Neural cell (in vitro differentiated cells): Measurements from ENCODE around the gene FCRLB.

ENCODE experiments used
- EP300 ChIP-seq: fragments of 450-650 bp; conservative IDR thresholded peaks from 2 replicates; pipeline ENCODE4 v1.6.1; 2014; ENCODE audit warnings: antibody characterized with exemption, mild to moderate bottlenecking, moderate library complexity; ENCODE audit not compliant: poor library complexity, severe bottlenecking
- EZH2 ChIP-seq: fragments of 200-600, 300-800 bp; shearing (Covaris generic), sonication (generic); IDR thresholded peaks from 2 replicates; pipeline ENCODE4 v1.6.1; 2014; ENCODE audit warnings: antibody characterized with exemption, low read length, borderline replicate concordance, mild to moderate bottlenecking; ENCODE audit not compliant: insufficient read depth, poor library complexity, severe bottlenecking
- MXI1 ChIP-seq: fragments of 450-650 bp; conservative IDR thresholded peaks from 2 replicates; pipeline ENCODE4 v1.6.1; 2014; ENCODE audit warnings: antibody characterized with exemption, mild to moderate bottlenecking; ENCODE audit not compliant: poor library complexity, severe bottlenecking
- POLR2AphosphoS5 ChIP-seq: IDR thresholded peaks from 2 replicates; pipeline ENCODE4 v1.6.1; 2012
- RAD21 ChIP-seq: fragments of 450-650 bp; conservative IDR thresholded peaks from 2 replicates; pipeline ENCODE4 v1.6.1; 2014; ENCODE audit warnings: antibody characterized with exemption, mild to moderate bottlenecking, moderate library complexity
- SMC3 ChIP-seq: fragments of 450-650 bp; conservative IDR thresholded peaks from 2 replicates; pipeline ENCODE4 v1.6.1; 2014; ENCODE audit warnings: antibody characterized with exemption, mild to moderate bottlenecking, moderate library complexity; ENCODE audit not compliant: poor library complexity
- TAF1 ChIP-seq: IDR thresholded peaks from 2 replicates; pipeline ENCODE4 v1.6.1; 2012; ENCODE audit warnings: low read depth
- TF ChIP-seq, protein P1 (sequence below): fragments of 450-650 bp; IDR thresholded peaks from 2 replicates; pipeline ENCODE4 v1.5.1; 2014; ENCODE audit warnings: antibody characterized with exemption, mild to moderate bottlenecking, moderate library complexity; ENCODE audit not compliant: poor library complexity, severe bottlenecking
- TF ChIP-seq, protein P2 (sequence below): IDR thresholded peaks from 2 replicates; pipeline ENCODE4 v1.6.1; 2012; ENCODE audit warnings: borderline replicate concordance

- TF ChIP-seq, protein P1, sequence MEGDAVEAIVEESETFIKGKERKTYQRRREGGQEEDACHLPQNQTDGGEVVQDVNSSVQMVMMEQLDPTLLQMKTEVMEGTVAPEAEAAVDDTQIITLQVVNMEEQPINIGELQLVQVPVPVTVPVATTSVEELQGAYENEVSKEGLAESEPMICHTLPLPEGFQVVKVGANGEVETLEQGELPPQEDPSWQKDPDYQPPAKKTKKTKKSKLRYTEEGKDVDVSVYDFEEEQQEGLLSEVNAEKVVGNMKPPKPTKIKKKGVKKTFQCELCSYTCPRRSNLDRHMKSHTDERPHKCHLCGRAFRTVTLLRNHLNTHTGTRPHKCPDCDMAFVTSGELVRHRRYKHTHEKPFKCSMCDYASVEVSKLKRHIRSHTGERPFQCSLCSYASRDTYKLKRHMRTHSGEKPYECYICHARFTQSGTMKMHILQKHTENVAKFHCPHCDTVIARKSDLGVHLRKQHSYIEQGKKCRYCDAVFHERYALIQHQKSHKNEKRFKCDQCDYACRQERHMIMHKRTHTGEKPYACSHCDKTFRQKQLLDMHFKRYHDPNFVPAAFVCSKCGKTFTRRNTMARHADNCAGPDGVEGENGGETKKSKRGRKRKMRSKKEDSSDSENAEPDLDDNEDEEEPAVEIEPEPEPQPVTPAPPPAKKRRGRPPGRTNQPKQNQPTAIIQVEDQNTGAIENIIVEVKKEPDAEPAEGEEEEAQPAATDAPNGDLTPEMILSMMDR, result no peak
- TF ChIP-seq EP300 (no peak), POLR2AphosphoS5 (no peak), TAF1 (no peak), RAD21 (no peak), EZH2 (no peak), MXI1 (no peak), SMC3 (no peak)
- TF ChIP-seq, protein P2, sequence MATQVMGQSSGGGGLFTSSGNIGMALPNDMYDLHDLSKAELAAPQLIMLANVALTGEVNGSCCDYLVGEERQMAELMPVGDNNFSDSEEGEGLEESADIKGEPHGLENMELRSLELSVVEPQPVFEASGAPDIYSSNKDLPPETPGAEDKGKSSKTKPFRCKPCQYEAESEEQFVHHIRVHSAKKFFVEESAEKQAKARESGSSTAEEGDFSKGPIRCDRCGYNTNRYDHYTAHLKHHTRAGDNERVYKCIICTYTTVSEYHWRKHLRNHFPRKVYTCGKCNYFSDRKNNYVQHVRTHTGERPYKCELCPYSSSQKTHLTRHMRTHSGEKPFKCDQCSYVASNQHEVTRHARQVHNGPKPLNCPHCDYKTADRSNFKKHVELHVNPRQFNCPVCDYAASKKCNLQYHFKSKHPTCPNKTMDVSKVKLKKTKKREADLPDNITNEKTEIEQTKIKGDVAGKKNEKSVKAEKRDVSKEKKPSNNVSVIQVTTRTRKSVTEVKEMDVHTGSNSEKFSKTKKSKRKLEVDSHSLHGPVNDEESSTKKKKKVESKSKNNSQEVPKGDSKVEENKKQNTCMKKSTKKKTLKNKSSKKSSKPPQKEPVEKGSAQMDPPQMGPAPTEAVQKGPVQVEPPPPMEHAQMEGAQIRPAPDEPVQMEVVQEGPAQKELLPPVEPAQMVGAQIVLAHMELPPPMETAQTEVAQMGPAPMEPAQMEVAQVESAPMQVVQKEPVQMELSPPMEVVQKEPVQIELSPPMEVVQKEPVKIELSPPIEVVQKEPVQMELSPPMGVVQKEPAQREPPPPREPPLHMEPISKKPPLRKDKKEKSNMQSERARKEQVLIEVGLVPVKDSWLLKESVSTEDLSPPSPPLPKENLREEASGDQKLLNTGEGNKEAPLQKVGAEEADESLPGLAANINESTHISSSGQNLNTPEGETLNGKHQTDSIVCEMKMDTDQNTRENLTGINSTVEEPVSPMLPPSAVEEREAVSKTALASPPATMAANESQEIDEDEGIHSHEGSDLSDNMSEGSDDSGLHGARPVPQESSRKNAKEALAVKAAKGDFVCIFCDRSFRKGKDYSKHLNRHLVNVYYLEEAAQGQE, result no peak
Observed at GRCh38 chr1:161710560-161710959, 10.8 kb upstream of the FCRLB start.
